A549 (cell line): ENCODE results near the gene MAPRE2. TPM values are rescaled to one million over a fixed set of nuclear protein-coding genes. Genes with fewer than 3 reads are reported as not detected.

Source experiments
- ATAC-seq, 2 experiments: fragments of 200-7000 bp in 1 of 2; fragments of >200 bp in 1 of 2; cut with Nextera tagmentation in 1 of 2; cut with Tn5 transposase in 1 of 2; 3 replicates each; pipeline versions ENCODE4 v1.8.0 to v1.9.1; 2018 to 2020; ENCODE audit warnings: mild to moderate bottlenecking in 1 of 2, moderate library complexity in 1 of 2
- CTCF ChIA-PET: fragments of 300-600 bp; sonication (Branson Sonifier 250); formaldehyde crosslinking; extraction: SDS; loops from one replicate; lab custom pipeline; 2021; ENCODE audit warnings: antibody characterized with exemption, inconsistent platforms; lab: Yijun Ruan, JAX
- POLR2A ChIA-PET: fragments of 350-600 bp; formaldehyde crosslinking; extraction: SDS; loops from one replicate; lab custom pipeline; 2021; ENCODE audit warnings: antibody characterized with exemption, inconsistent platforms; lab: Yijun Ruan, JAX
- DNase-seq, 2 experiments: peaks; one replicate each; pipeline versions ENCODE4 v3.0.0 to v3.0.0-alpha.2; 2011 to 2016; ENCODE audit warnings: low read depth in 1 of 2, low spot score in 1 of 2
- FAIRE-seq: peaks from 2 replicates; lab custom pipeline; 2011; peaks lifted over from hg19 to GRCh38; lab: Jason Lieb, UNC
- H3K27ac ChIP-seq, 2 experiments: fragments of >200 bp; sonication (Bioruptor Twin); formaldehyde crosslinking; 3 replicates each; pipeline ENCODE4 v1.5.1; 2016 to 2017
- H3K4me1 ChIP-seq: fragments of >200 bp; sonication (Bioruptor Twin); formaldehyde crosslinking; 3 replicates; pipeline ENCODE4 v1.6.1; 2016
- H3K4me2 ChIP-seq: fragments of >200 bp; sonication (Bioruptor Twin); formaldehyde crosslinking; 3 replicates; pipeline ENCODE4 v1.6.1; 2016
- H3K4me3 ChIP-seq: fragments of >200 bp; sonication (Bioruptor Twin); formaldehyde crosslinking; 3 replicates; pipeline ENCODE4 v1.5.1; 2016
- H3K9me3 ChIP-seq: fragments of >200 bp; sonication (Bioruptor Twin); formaldehyde crosslinking; 3 replicates; pipeline ENCODE4 v1.6.1; 2016
- BHLHE40 ChIP-seq: IDR thresholded peaks from 2 replicates; pipeline ENCODE4 v1.6.1; 2012; ENCODE audit warnings: low read depth, low read length, inconsistent platforms
- CBX8 ChIP-seq: fragments of 200-600 bp; sonication (generic); IDR thresholded peaks from 2 replicates; pipeline ENCODE4 v1.6.1; 2016
- CEBPB ChIP-seq, 2 experiments: fragments of >200 bp in 1 of 2; sonication (Bioruptor Twin) in 1 of 2; formaldehyde crosslinking in 1 of 2; IDR thresholded peaks; 2 replicates each; pipeline ENCODE4 v1.6.1; 2012 to 2016
- EP300 ChIP-seq, 2 experiments: fragments of >200 bp; sonication (Bioruptor Twin); formaldehyde crosslinking; IDR thresholded peaks; 2 replicates in 1 of 2; 3 replicates in 1 of 2; pipeline ENCODE4 v1.6.1; 2016 to 2017
- JUNB ChIP-seq: fragments of >200 bp; sonication (Bioruptor Twin); formaldehyde crosslinking; IDR thresholded peaks from 2 replicates; pipeline ENCODE4 v1.6.1; 2016
- KDM5A ChIP-seq: fragments of 200-600 bp; sonication (generic); IDR thresholded peaks from 2 replicates; pipeline ENCODE4 v1.6.1; 2016; ENCODE audit warnings: antibody characterized with exemption, mild to moderate bottlenecking
- MAFK ChIP-seq: fragments of 450-650 bp; IDR thresholded peaks from 2 replicates; pipeline ENCODE4 v1.6.1; 2014; ENCODE audit not compliant: partially characterized antibody
- NFE2L2 ChIP-seq: fragments of 150-350 bp; conservative IDR thresholded peaks from 2 replicates; pipeline ENCODE4 v1.6.1; 2014; ENCODE audit warnings: low read length
- POLR2A ChIP-seq: IDR thresholded peaks from 2 replicates; pipeline ENCODE4 v1.6.1; 2012; ENCODE audit warnings: mild to moderate bottlenecking, low read length
- RAD21 ChIP-seq, 2 experiments: fragments of >200 bp in 1 of 2; sonication (Bioruptor Twin) in 1 of 2; formaldehyde crosslinking in 1 of 2; IDR thresholded peaks in 1 of 2; conservative IDR thresholded peaks in 1 of 2; 2 replicates in 1 of 2; 3 replicates in 1 of 2; pipeline ENCODE4 v1.6.1; 2012 to 2018; ENCODE audit warnings: inconsistent platforms in 1 of 2
- TP53 ChIP-seq: fragments of 250-450 bp; sonication (Bioruptor Pico); IDR thresholded peaks from 2 replicates; pipeline ENCODE4 v1.5.0; 2021; ENCODE audit warnings: mild to moderate bottlenecking, moderate library complexity
- ZFP36 ChIP-seq: fragments of 450-650 bp; IDR thresholded peaks from 2 replicates; pipeline ENCODE4 v1.6.1; 2014; ENCODE audit warnings: borderline replicate concordance; ENCODE audit not compliant: partially characterized antibody
- ZNF302 ChIP-seq: fragments of 250-450 bp; sonication (Bioruptor Pico); IDR thresholded peaks from 2 replicates; pipeline ENCODE4 v1.9.0; 2021; ENCODE audit warnings: inconsistent platforms, mild to moderate bottlenecking, moderate library complexity
- WGBS: methylation state at CpG from one replicate; pipeline ENCODE4 v1.1.6; 2017; ENCODE audit errors: missing lambda C conversion rate; 5-methylcytosine and 5-hydroxymethylcytosine counted together
- polyA plus RNA-seq, 4 experiments: library from polyadenylated mRNA; depleted of rRNA in 3 of 4; stranded (reverse); fragments of >200 nt; fragmentation: RNase III in 1 of 4; extraction: RNeasy Plus Mini Kit Qiagen cat#74134 plus additional on column Dnase treatment in 1 of 4; gene quantifications; 2 replicates in 3 of 4; 3 replicates in 1 of 4; pipeline ENCODE4 v1.2.3, GENCODE V29; 2011 to 2017
- small RNA-seq, 6 experiments: library from RNA; depleted of rRNA; stranded (forward); fragments of <200 nt; gene quantifications; one replicate each; pipeline ENCODE3, GENCODE V24; 2012
- TF ChIP-seq, protein P1 (sequence below): fragments of 200-600 bp; sonication (generic); IDR thresholded peaks from 2 replicates; pipeline ENCODE4 v1.6.1; 2016; ENCODE audit warnings: antibody characterized with exemption, mild to moderate bottlenecking, moderate library complexity
- TF ChIP-seq, protein P2 (sequence below): fragments of 450-650 bp; IDR thresholded peaks from 2 replicates; pipeline ENCODE4 v1.6.1; 2014; ENCODE audit warnings: antibody characterized with exemption

The MAPRE2 gene
- polyA plus RNA-seq, 2 of the 4 experiments (the other 2 are of a cell fraction) = 11.4 to 59.1 TPM

DNA sequence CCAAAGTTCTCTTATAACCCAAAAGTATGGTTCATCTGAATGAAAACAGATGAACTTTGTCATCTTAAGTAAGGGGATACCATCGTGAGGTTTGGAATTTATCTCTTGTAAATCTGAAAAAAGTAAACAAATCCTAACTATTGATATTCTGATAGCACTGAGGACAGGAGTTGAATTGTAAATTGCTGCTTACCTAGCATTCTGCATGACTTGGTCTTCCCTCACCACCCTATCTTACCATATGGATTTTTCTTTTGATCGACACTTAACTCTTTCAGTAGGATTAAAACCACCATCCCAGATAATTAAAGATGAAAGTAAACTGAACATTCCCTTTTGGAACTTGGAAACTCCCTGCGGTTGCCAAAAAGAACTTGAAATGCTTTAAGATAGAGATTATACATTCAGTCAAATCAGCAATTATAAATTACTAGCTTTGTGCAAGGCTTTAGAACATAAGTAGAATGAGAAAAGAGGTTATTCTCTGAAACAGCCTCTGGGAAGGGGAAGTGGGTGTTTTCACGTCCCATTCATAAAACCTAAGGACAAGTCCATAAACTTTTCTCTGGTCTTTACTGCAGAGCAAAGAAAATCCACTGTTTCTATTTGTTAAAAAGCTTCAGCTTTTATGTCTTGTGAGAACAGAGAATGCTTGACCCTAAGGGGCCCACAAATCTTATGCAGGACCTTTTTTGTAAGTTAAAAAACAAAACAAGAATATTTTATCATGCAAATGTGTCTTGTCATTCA is 149.9 kb downstream of the MAPRE2 start:
- Histone ChIP-seq H3K27ac (no peak overlapping the region), H3K4me3 (no peak overlapping the region), H3K9me3 (no peaks in the 10 kb centered on the region), H3K4me1 (no peaks in the 10 kb centered on the region), H3K4me2 (no peak overlapping the region)
- FAIRE-seq (no peak), ATAC-seq (no peak), DNase-seq (no peak)
- ChIA-PET CTCF (no interaction called here), POLR2A (no interaction called here)
- 56% methylated on average over 4 of the region's 4 CpGs for WGBS
- TF ChIP-seq POLR2A = no peak
- TF ChIP-seq ZNF302 (CRISPR knock-in tag) = no peak
- no peak for TF ChIP-seq CEBPB (IDR thresholded peaks at IDR 0.05)

DNA sequence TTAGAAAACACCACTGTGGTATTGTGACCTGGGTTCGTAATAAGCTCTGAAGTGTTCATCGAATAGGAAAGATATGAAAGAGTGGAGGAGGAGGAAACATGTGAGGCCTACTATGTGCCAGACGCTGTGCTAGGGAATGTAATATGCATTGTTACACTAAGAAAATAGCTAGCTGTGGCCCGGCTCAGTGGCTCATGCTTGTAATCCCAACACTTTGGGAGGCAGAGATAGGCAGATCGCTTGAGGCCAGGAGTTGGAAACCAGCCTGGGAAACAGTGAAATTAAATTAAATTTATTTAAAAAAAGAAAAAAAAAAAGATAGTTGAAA is 150.4 kb downstream of the MAPRE2 start:
- no peak overlapping the region for H3K4me2 ChIP-seq
- no peaks in the 10 kb centered on the region for H3K9me3 ChIP-seq
- H3K27ac ChIP-seq = no peak overlapping the region
- DNase-seq (no peak), ATAC-seq (no peak), FAIRE-seq (no peak)
- ChIA-PET POLR2A (no interaction called here), CTCF (no interaction called here)
- no peak overlapping the region for H3K4me3 ChIP-seq
- no peak for TF ChIP-seq EP300 (IDR thresholded peaks at IDR 0.05)
- no peak for TF ChIP-seq ZFP36
- no peak for TF ChIP-seq RAD21 (conservative IDR thresholded peaks at IDR 0.05 in 1 of 2, IDR thresholded peaks at IDR 0.05 in 1 of 2)
- TF ChIP-seq CBX8 = no peak
- TF ChIP-seq BHLHE40 = no peak
- TF ChIP-seq KDM5A = no peak
- no peak for TF ChIP-seq TP53
- TF ChIP-seq, protein P1, sequence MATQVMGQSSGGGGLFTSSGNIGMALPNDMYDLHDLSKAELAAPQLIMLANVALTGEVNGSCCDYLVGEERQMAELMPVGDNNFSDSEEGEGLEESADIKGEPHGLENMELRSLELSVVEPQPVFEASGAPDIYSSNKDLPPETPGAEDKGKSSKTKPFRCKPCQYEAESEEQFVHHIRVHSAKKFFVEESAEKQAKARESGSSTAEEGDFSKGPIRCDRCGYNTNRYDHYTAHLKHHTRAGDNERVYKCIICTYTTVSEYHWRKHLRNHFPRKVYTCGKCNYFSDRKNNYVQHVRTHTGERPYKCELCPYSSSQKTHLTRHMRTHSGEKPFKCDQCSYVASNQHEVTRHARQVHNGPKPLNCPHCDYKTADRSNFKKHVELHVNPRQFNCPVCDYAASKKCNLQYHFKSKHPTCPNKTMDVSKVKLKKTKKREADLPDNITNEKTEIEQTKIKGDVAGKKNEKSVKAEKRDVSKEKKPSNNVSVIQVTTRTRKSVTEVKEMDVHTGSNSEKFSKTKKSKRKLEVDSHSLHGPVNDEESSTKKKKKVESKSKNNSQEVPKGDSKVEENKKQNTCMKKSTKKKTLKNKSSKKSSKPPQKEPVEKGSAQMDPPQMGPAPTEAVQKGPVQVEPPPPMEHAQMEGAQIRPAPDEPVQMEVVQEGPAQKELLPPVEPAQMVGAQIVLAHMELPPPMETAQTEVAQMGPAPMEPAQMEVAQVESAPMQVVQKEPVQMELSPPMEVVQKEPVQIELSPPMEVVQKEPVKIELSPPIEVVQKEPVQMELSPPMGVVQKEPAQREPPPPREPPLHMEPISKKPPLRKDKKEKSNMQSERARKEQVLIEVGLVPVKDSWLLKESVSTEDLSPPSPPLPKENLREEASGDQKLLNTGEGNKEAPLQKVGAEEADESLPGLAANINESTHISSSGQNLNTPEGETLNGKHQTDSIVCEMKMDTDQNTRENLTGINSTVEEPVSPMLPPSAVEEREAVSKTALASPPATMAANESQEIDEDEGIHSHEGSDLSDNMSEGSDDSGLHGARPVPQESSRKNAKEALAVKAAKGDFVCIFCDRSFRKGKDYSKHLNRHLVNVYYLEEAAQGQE = no peak
- TF ChIP-seq NFE2L2 = no peak
- H3K4me1 ChIP-seq = no peaks in the 10 kb centered on the region
- WGBS = 77% methylated on average over 5 of the region's 5 CpGs

DNA sequence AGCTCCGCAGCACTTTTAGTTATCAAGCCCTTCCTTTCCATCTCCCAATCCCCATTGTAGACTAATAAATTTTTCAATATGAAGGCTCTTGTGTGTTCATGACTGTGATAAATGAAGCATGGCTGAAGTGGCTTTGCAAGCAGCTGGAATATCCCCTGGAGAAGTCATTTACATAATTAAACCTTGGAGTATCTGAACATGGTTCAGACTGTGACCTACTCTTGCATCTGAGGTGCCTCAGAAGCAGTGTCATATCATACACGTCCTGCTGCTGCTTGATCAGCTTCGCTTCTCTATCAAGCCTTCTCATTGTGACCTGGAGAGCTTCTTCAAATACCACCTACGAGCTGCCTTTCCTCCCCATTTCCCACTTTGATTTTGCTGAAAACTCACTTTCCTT is 151.2 kb downstream of the MAPRE2 start:
- no peak overlapping the region for H3K4me3 ChIP-seq
- ATAC-seq (no peak), FAIRE-seq (no peak)
- POLR2A ChIA-PET = no interaction called here
- no peak overlapping the region for H3K27ac ChIP-seq
- no peaks in the 10 kb centered on the region for H3K4me1 ChIP-seq
- no peaks in the 10 kb centered on the region for H3K9me3 ChIP-seq
- no peak for TF ChIP-seq JUNB
- TF ChIP-seq, protein P2, sequence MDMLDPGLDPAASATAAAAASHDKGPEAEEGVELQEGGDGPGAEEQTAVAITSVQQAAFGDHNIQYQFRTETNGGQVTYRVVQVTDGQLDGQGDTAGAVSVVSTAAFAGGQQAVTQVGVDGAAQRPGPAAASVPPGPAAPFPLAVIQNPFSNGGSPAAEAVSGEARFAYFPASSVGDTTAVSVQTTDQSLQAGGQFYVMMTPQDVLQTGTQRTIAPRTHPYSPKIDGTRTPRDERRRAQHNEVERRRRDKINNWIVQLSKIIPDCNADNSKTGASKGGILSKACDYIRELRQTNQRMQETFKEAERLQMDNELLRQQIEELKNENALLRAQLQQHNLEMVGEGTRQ = no peak
- no peak for TF ChIP-seq MAFK
- TF ChIP-seq KDM5A = no peak
- TF ChIP-seq, all 56 proteins: peak for 0
- 82% methylated on average over 4 of the region's 4 CpGs for WGBS
- CTCF ChIA-PET = no interaction called here
- no peak overlapping the region for H3K4me2 ChIP-seq
- no peak for DNase-seq

Small RNAs within 50 kb of the gene (small RNA-seq; reads per million reads assigned to genes)
- gene AC015967.2 = 0 reads per million in 6 experiments

Other genes with a start within 250 kb of the MAPRE2 start
- 8.0 and 11.2 TPM in 2 replicates for gene ZNF397, start 199.6 kb downstream of the MAPRE2 start, polyA plus RNA-seq (2011; rRNA removed)
- gene ZNF397, start 199.6 kb downstream of the MAPRE2 start, polyA plus RNA-seq (2017; fragmentation: RNase III; extraction: RNeasy Plus Mini Kit Qiagen cat#74134 plus additional on column Dnase treatment) = 7.2 to 8.5 TPM (median 7.9 TPM) in 3 replicates
- 3.0 and 3.4 TPM in 2 replicates for gene ZSCAN30, start 248.8 kb downstream of the MAPRE2 start, polyA plus RNA-seq (2011; rRNA removed)
- 2.9 to 3.5 TPM (median 2.9 TPM) in 3 replicates for gene ZSCAN30, start 248.8 kb downstream of the MAPRE2 start, polyA plus RNA-seq (2017; fragmentation: RNase III; extraction: RNeasy Plus Mini Kit Qiagen cat#74134 plus additional on column Dnase treatment)